ENCODE data around the gene GCNA.
A peak's percentile ranks its signal among the peaks of the same experiment; 100 is the strongest.
"Not testable (repeated sequence)": the region's sequence is repeated elsewhere in the genome, so short reads cannot be mapped to it uniquely, and the experiment has no call there.

GCNA gene

GRCh38 chrX:71563921-71564320, 14.3 kb upstream of the GCNA start:
- no peak for DNase-seq

- DNase-seq, result no peak
These were observed 12.7 kb upstream of the GCNA start for GRCh38 chrX:71565474-71566041.

- not testable (repeated sequence) for DNase-seq
These were observed 6.8 kb upstream of the GCNA start for GRCh38 chrX:71571390-71571789.

GRCh38 chrX:71573590-71573989, 4.6 kb upstream of the GCNA start:
- no peak for DNase-seq

GRCh38 chrX:71577682-71578081, 555 bp upstream of the GCNA start:
- DNase-seq, result peak; percentile 7

- no peak for DNase-seq
These were observed 1.1 kb downstream of the GCNA start for GRCh38 chrX:71579136-71579989.

GRCh38 chrX:71579990-71580380, 1.7 kb downstream of the GCNA start:
- no peak for DNase-seq

GRCh38 chrX:71581210-71581609, 3.0 kb downstream of the GCNA start:
- no peak for DNase-seq

GRCh38 chrX:71586929-71587328, 8.7 kb downstream of the GCNA start:
- DNase-seq, result no peak

GRCh38 chrX:71593210-71593609, 15.0 kb downstream of the GCNA start:
- DNase-seq, result not testable (repeated sequence)

- no peak for DNase-seq
These were observed 21.7 kb downstream of the GCNA start for GRCh38 chrX:71599965-71600364.

GRCh38 chrX:71603618-71604017, 25.4 kb downstream of the GCNA start:
- no peak for DNase-seq

- no peak for DNase-seq
These were observed 25.9 kb downstream of the GCNA start for GRCh38 chrX:71604141-71604540.

GRCh38 chrX:71604796-71605568, 26.7 kb downstream of the GCNA start:
- DNase-seq, result no peak

- no peak for DNase-seq
These were observed 28.4 kb downstream of the GCNA start for GRCh38 chrX:71606536-71607216.

- DNase-seq, result no peak
These were observed 29.3 kb downstream of the GCNA start for GRCh38 chrX:71607488-71607887.

GRCh38 chrX:71609095-71609750, 31.0 kb downstream of the GCNA start:
- DNase-seq, result no peak

GRCh38 chrX:71611736-71612135, 33.5 kb downstream of the GCNA start:
- not testable (repeated sequence) for DNase-seq

- no peak for DNase-seq
These were observed 34.0 kb downstream of the GCNA start for GRCh38 chrX:71612256-71612655.

- no peak for DNase-seq
These were observed 36.8 kb downstream of the GCNA start for GRCh38 chrX:71615056-71615455.

GRCh38 chrX:71615954-71616353, 37.7 kb downstream of the GCNA start:
- no peak for DNase-seq

Measured in activated gamma-delta T cell (primary cell).